NK-92 treated with Interleukin-12 subunit alpha and Interleukin-12 subunit beta, amount 100 ng/mL, for 24 hours (cell line): ENCODE results near the gene TMEM203.

Source experiments
- DNase-seq: peaks from one replicate; lab custom pipeline; 2025; lab: John Stamatoyannopoulos, UW

The TMEM203 gene

GRCh38 chr9:137165250-137165836 is 40.1 kb downstream of the TMEM203 start:
- DNase-seq = no peak

GRCh38 chr9:137164370-137165249 is 40.8 kb downstream of the TMEM203 start:
- DNase-seq = no peak

- DNase-seq = no peak
Observed at GRCh38 chr9:137163805-137164204, 41.6 kb downstream of the TMEM203 start.

- DNase-seq = no peak
Observed at GRCh38 chr9:137163365-137163715, 42.1 kb downstream of the TMEM203 start.

- no peak for DNase-seq
Observed at GRCh38 chr9:137162505-137163364, 42.7 kb downstream of the TMEM203 start.

GRCh38 chr9:137161558-137162486 is 43.6 kb downstream of the TMEM203 start:
- DNase-seq = no peak

- DNase-seq = no peak
Observed at GRCh38 chr9:137160716-137161557, 44.5 kb downstream of the TMEM203 start.

GRCh38 chr9:137160054-137160425 is 45.4 kb downstream of the TMEM203 start:
- no peak for DNase-seq

- DNase-seq = no peak
Observed at GRCh38 chr9:137159105-137160053, 46.1 kb downstream of the TMEM203 start.

GRCh38 chr9:137158625-137159024 is 46.8 kb downstream of the TMEM203 start:
- DNase-seq = no peak

GRCh38 chr9:137157618-137158415 is 47.6 kb downstream of the TMEM203 start:
- DNase-seq = no peak

- DNase-seq = no peak
Observed at GRCh38 chr9:137156567-137157375, 48.7 kb downstream of the TMEM203 start.
